Adrenal gland (tissue), 12 donors: ENCODE data around the gene RABL6. TPM values are rescaled to one million over a fixed set of nuclear protein-coding genes. Genes with fewer than 3 reads are reported as not detected.
"Not testable (repeated sequence)": the region's sequence is repeated elsewhere in the genome, so short reads cannot be mapped to it uniquely, and the experiment has no call there.

Experiments used
- DNase-seq, 7 donors: peaks; one replicate each; pipeline ENCODE4 v3.0.0-alpha.2; 2019 to 2020
- H3K27ac ChIP-seq, 5 donors: fragments of 200-600 bp; sonication (generic) in 4 of 5; 1 replicate in 3 of 5; 2 replicates in 2 of 5; pipeline versions ENCODE4 v1.5.1 to v1.8.0; 2016 to 2020; ENCODE audit warnings: mild to moderate bottlenecking in 1 of 5
- H3K27me3 ChIP-seq: fragments of 200-600 bp; 2 replicates; pipeline ENCODE4 v1.8.0; 2021
- H3K36me3 ChIP-seq, 2 donors: fragments of 200-600 bp; replicated peaks in 1 of 2; 1 replicate in 1 of 2; 2 replicates in 1 of 2; pipeline versions ENCODE4 v1.5.1 to v1.8.0; 2018 to 2022
- H3K4me1 ChIP-seq, 2 donors: fragments of 200-600 bp; replicated peaks in 1 of 2; 1 replicate in 1 of 2; 2 replicates in 1 of 2; pipeline versions ENCODE4 v1.5.1 to v1.8.0; 2018 to 2021
- H3K4me3 ChIP-seq, 4 donors: fragments of 200-600 bp; sonication (generic) in 3 of 4; one replicate each; pipeline ENCODE4 v1.5.1; 2016 to 2018
- H3K9me3 ChIP-seq, 3 donors: fragments of 200-600 bp; sonication (generic) in 1 of 3; replicated peaks in 1 of 3; 1 replicate in 2 of 3; 2 replicates in 1 of 3; pipeline versions ENCODE4 v1.5.1 to v1.8.0; 2016 to 2021
- POLR2A ChIP-seq, 2 donors: fragments of 450-650 bp; IDR thresholded peaks; one replicate each; pipeline ENCODE4 v1.6.1; 2017; ENCODE audit warnings: antibody characterized with exemption in 2 of 2, mild to moderate bottlenecking in 2 of 2, moderate library complexity in 1 of 2
- WGBS, 4 donors: extraction: QIAGEN DNeasy Blood & Tissue Kit in 2 of 4; methylation state at CpG; one replicate each; pipeline versions ENCODE4 v1.1.5 to v1.1.7; 2013 to 2017; 5-methylcytosine and 5-hydroxymethylcytosine counted together
- intact Hi-C, 2 donors: fragments of 100-400 bp; cut with DNase I; formaldehyde crosslinking; loops; one replicate each; pipeline versions ENCODE4 v1.14.1 to v1.15.0; 2022 to 2023
- polyA plus RNA-seq, 3 donors: library from polyadenylated mRNA; stranded (reverse); fragments of 200-250 nt in 2 of 3; fragments of 350-450 nt in 1 of 3; fragmentation: Illumina TruSeq in 1 of 3; extraction: RNeasy Lipid Tissue Mini Kit (QIAGEN cat#74804) in 1 of 3; gene quantifications; one replicate each; pipeline ENCODE4 v1.2.3, GENCODE V29; 2013 to 2014
- total RNA-seq, 9 donors: library from RNA; depleted of rRNA in 4 of 9; stranded (reverse); fragments of >200 nt in 4 of 9; fragments of 120-200 nt in 1 of 9; fragmentation: NEBNext Ultra II Directional in 1 of 9; extraction: Animal tissue kit (Norgen Biotek cat#: 25700) in 1 of 9; gene quantifications; one replicate each; pipeline versions ENCODE4 v1.1.0 to v1.2.4, GENCODE V29; 2013 to 2023
- TF ChIP-seq, protein P1 (sequence below), 6 experiments: fragments of 450-650 bp in 4 of 6; fragments of 200-600 bp in 2 of 6; sonication (generic) in 1 of 6; IDR thresholded peaks; 1 replicate in 5 of 6; 2 replicates in 1 of 6; pipeline versions ENCODE4 v1.5.1 to v1.8.0; 2016 to 2021; ENCODE audit warnings: antibody characterized with exemption in 6 of 6, mild to moderate bottlenecking in 2 of 6, moderate library complexity in 1 of 6
- donor health status: healthy with polysubstance abuse.
- donor health status: Bipolar disorder and iron deficiency.
- donor health status: DM: yes; HTN: yes; CAD: no.
- donor health status: DM: no; HTN: no; CAD: no.
- donor health status: DM: no; HTN: no; CAD: no.
- donor health status: DM: yes; HTN: yes; CAD: no.

RABL6 gene
- total and polyA plus RNA-seq, 12 donors: 20.9 to 150 (median 61.0) TPM

DNA sequence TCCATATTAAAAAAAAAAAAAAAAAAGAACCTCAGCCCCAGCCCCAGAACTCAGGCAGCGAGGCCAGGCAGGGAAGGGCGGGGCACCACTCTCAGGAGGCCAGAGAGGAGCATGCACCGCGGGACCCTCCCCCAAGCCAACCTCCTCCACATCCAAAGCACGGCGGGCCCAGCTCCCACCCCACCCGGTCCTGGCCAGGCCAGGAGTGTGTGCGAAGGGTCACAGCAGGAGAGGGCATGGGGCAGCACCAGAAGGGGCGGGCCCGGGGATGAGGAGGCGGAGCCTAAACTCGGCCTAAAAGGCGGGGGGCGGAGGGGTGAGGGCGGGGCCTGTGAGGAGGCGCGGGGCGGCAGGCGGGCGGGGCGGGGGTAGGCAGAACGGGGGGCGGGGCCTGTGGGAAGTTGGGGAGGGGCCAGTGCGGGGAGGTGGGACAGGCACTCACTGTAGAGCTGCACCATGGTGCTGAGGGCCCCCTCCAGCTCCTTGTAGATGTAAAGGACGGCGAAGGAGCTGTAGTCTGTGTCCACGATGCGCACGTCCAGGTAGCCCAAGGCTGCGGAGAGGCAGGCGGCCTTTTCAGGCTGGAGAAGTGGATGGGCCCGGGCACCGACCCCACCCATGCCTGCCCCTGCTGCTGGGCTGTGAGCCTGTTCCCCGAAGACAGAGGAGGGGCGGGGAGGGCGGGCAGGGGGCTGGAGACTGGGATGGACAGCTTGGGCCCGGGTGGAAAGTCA is 44.7 kb upstream of the RABL6 start:
- Histone ChIP-seq H3K27ac (no peak overlapping the region), H3K27me3 (peaks cover 5% of the 10 kb centered on the region), H3K4me1 (no peaks in the 10 kb centered on the region), H3K4me3 (no peak overlapping the region), H3K9me3 (no peaks in the 10 kb centered on the region), H3K36me3 (no peaks in the 10 kb centered on the region)
- DNase-seq: peak in 2 of 7 donors; percentile 20
- TF ChIP-seq POLR2A (IDR thresholded peaks at IDR 0.05): no peak
- TF ChIP-seq, protein P1, sequence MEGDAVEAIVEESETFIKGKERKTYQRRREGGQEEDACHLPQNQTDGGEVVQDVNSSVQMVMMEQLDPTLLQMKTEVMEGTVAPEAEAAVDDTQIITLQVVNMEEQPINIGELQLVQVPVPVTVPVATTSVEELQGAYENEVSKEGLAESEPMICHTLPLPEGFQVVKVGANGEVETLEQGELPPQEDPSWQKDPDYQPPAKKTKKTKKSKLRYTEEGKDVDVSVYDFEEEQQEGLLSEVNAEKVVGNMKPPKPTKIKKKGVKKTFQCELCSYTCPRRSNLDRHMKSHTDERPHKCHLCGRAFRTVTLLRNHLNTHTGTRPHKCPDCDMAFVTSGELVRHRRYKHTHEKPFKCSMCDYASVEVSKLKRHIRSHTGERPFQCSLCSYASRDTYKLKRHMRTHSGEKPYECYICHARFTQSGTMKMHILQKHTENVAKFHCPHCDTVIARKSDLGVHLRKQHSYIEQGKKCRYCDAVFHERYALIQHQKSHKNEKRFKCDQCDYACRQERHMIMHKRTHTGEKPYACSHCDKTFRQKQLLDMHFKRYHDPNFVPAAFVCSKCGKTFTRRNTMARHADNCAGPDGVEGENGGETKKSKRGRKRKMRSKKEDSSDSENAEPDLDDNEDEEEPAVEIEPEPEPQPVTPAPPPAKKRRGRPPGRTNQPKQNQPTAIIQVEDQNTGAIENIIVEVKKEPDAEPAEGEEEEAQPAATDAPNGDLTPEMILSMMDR (IDR thresholded peaks at IDR 0.05): no peak
- intact Hi-C loops: no loop called here
- WGBS, 4 donors: 18 to 39% (median 27%) methylated on average over 12 to 37 of the region's 37 CpGs

DNA sequence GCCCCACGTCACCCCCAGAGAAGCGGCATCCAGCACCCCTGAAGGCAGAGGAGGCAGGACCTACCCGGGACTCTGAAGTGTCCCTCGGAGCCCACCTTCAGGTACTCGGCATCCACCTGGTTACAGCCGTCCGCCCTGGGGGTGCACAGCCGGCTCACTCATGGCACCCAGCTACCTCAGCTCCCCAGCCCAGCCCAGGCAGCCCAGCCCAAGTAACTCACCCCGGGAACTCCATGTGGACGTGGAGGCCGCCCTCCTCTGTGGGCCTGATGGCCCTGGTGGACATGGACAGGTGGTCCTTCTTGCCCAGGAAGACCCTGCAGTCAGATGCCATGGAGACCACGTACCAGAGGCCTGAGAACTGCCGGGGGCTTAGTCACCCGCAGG is 44.1 kb upstream of the RABL6 start:
- DNase-seq: no peak
- H3K36me3 ChIP-seq: no peaks in the 10 kb centered on the region
- H3K9me3 ChIP-seq: no peaks in the 10 kb centered on the region
- H3K27ac ChIP-seq: no peak overlapping the region
- H3K27me3 ChIP-seq: peaks cover 6% of the 10 kb centered on the region
- H3K4me3 ChIP-seq: no peak overlapping the region
- H3K4me1 ChIP-seq: no peaks in the 10 kb centered on the region
- intact Hi-C loops: no loop called here
- TF ChIP-seq, protein P1 (IDR thresholded peaks at IDR 0.05): no peak
- no peak for TF ChIP-seq POLR2A (IDR thresholded peaks at IDR 0.05)
- 60 to 85% (median 80%) methylated on average over 2 to 14 of the region's 14 CpGs for WGBS, 4 donors

DNA sequence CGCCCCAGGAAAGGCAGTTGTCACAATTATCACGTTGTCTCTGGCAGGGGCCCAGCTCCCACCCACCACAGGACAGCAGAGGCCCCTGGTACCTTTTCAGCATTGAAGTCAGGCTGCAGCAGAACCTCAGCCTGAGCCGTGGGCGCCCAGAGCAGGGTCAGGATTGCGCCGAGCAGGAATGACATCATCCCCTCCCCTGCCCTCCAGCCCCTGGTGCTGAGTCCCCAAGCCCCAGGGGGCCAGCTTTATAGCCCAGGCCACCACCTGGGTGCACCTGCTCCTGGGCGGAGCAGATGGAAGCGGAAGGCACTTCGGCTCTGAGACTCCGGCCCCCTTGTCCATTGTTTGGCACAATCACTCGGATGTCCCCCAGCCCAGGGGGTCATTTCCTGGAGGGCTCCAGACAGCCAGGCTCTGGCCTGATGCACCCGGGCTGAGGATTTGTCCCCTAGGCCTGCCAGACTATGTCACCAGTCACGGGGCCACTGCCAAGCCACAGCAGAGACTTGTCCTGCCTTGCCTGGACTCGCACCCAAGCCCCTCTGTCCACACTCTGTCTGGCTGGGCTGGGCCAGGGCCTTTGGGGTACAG is 43.4 kb upstream of the RABL6 start, which contains the start of gene LCN15:
Gene LCN15 (minus strand): TSS at position 218 of the 591 bp plus-strand sequence. CDS start 30 bp downstream, at position 188.
- Histone ChIP-seq H3K4me3 (no peak within 1 kb of the TSS), H3K36me3 (no peaks in the 10 kb centered on the region), H3K4me1 (no peaks in the 10 kb centered on the region), H3K27me3 (peaks cover 6% of the 10 kb centered on the region), H3K9me3 (no peaks in the 10 kb centered on the region), H3K27ac (no peak within 1 kb of the TSS)
- 74 to 84% (median 77%) methylated on average over 4 to 14 of the region's 14 CpGs for WGBS, 4 donors
- peak in 1 of 7 donors; percentile 14 for DNase-seq
- TF ChIP-seq, protein P1 (IDR thresholded peaks at IDR 0.05): no peak
- no peak for TF ChIP-seq POLR2A (IDR thresholded peaks at IDR 0.05)
- intact Hi-C loops: no loop called here

DNA sequence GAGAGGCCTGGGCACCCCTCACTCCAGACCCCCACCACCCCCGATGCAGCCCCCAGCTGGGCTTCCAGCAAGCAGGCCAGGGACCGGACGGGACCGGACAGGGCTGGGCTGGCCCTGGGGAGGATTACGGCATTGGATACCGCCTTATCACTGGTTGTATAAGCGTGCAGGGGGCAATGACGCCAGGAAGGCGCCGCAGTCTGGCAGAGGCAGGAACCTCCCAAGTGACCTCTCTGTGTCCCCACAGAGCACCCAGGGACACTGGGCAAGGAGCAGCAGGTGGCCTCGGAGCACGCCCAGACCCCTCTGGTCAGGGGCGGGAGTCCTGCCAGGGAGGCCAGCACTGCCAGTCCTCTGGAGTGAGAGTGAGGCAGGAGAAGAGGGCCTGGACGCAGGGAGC is 42.7 kb upstream of the RABL6 start:
- intact Hi-C loops: no loop called here
- 76 to 89% (median 84%) methylated on average over 4 to 14 of the region's 14 CpGs for WGBS, 4 donors
- no peaks in the 10 kb centered on the region for H3K4me1 ChIP-seq
- no peaks in the 10 kb centered on the region for H3K36me3 ChIP-seq
- no peak for TF ChIP-seq POLR2A (IDR thresholded peaks at IDR 0.05)
- TF ChIP-seq, protein P1 (IDR thresholded peaks at IDR 0.05): no peak
- no peak for DNase-seq
- H3K4me3 ChIP-seq: no peak overlapping the region
- H3K27me3 ChIP-seq: peaks cover 6% of the 10 kb centered on the region
- no peaks in the 10 kb centered on the region for H3K9me3 ChIP-seq
- H3K27ac ChIP-seq: no peak overlapping the region

DNA sequence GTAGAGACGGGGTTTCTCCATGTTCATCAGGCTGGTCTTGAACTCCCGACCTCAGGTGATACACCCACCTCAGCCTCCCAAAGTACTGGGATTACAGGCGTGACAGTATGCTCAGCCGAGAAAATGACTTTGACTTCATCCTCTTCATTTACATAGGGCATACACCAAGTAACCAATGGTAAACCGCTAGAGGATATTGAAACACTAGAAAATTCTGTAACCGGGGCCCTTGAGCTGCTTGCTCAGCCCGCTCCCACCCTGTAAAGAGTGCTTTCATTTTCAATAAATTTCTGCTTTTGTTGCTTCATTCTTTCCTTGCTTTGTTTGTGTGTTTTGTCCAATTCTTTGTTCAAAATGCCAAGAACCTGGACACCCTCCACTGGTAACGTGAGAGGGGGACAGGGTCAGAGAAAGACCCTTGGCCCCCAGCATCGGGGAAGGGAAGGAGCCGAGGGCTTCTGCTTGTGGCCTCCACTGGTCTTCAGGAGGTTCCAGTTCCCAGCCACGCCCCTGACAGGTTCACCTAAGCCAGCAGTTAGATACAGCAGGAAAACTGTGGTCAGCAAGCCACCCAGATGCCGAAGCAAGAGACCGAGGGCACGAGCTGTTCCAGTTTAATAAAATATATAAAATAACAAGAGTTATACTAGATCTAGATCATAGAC is 41.9 kb upstream of the RABL6 start:
- H3K4me3 ChIP-seq, H3K36me3 ChIP-seq, DNase-seq, H3K27me3 ChIP-seq, intact Hi-C loops, H3K4me1 ChIP-seq, H3K27ac ChIP-seq, H3K9me3 ChIP-seq: not testable (repeated sequence)
- WGBS, 4 donors: 74 to 81% (median 76%) methylated on average over 14 of the region's 14 CpGs
